Measurements from ENCODE around the gene SLC10A1.
A peak's percentile ranks its signal among the peaks of the same experiment; 100 is the strongest.
"Not testable (repeated sequence)": the region's sequence is repeated elsewhere in the genome, so short reads cannot be mapped to it uniquely, and the experiment has no call there.

The SLC10A1 gene

GRCh38 chr14:69796797-69797500 is at the start of gene SLC10A1:
Gene SLC10A1 (minus strand): TSS chr14:69797241. CDS start chr14:69797155, 86 bp downstream.
- no peak for DNase-seq

GRCh38 chr14:69845787-69846186 is 48.7 kb upstream of the SLC10A1 start:
- DNase-seq, result peak; percentile 26

- no peak for DNase-seq
These were observed 48.1 kb upstream of the SLC10A1 start for GRCh38 chr14:69845050-69845581.

- no peak for DNase-seq
These were observed 47.1 kb upstream of the SLC10A1 start for GRCh38 chr14:69844171-69844570.

- peak; percentile 95 for DNase-seq
These were observed 45.8 kb upstream of the SLC10A1 start for GRCh38 chr14:69842686-69843420.

- DNase-seq, result peak; percentile 42
These were observed 44.6 kb upstream of the SLC10A1 start for GRCh38 chr14:69841656-69842055.

- no peak for DNase-seq
These were observed 42.6 kb upstream of the SLC10A1 start for GRCh38 chr14:69839661-69840060.

- no peak for DNase-seq
These were observed 41.9 kb upstream of the SLC10A1 start for GRCh38 chr14:69838881-69839416.

- no peak for DNase-seq
These were observed 31.8 kb upstream of the SLC10A1 start for GRCh38 chr14:69828879-69829278.

GRCh38 chr14:69828354-69828753 is 31.3 kb upstream of the SLC10A1 start:
- DNase-seq, result no peak

GRCh38 chr14:69827560-69827959 is 30.5 kb upstream of the SLC10A1 start:
- no peak for DNase-seq

- no peak for DNase-seq
These were observed 25.4 kb upstream of the SLC10A1 start for GRCh38 chr14:69822456-69822855.

- no peak for DNase-seq
These were observed 23.9 kb upstream of the SLC10A1 start for GRCh38 chr14:69820991-69821390.

GRCh38 chr14:69819607-69820006 is 22.6 kb upstream of the SLC10A1 start:
- DNase-seq, result no peak

- DNase-seq, result peak; percentile 36
These were observed 21.7 kb upstream of the SLC10A1 start for GRCh38 chr14:69818758-69819191.

GRCh38 chr14:69816216-69816615 is 19.2 kb upstream of the SLC10A1 start:
- no peak for DNase-seq

- no peak for DNase-seq
These were observed 18.5 kb upstream of the SLC10A1 start for GRCh38 chr14:69815556-69815955.

- DNase-seq, result no peak
These were observed 17.4 kb upstream of the SLC10A1 start for GRCh38 chr14:69814397-69814796.

- not testable (repeated sequence) for DNase-seq
These were observed 16.3 kb upstream of the SLC10A1 start for GRCh38 chr14:69813346-69813745.

- no peak for DNase-seq
These were observed 15.7 kb upstream of the SLC10A1 start for GRCh38 chr14:69812711-69813110.

GRCh38 chr14:69811868-69812252 is 14.8 kb upstream of the SLC10A1 start:
- DNase-seq, result no peak

GRCh38 chr14:69811227-69811867 is 14.3 kb upstream of the SLC10A1 start:
- DNase-seq, result no peak

All from NCI-H146 (cell line).